CMK (cell line): ENCODE measurements around the gene NHEJ1.

Source experiments
- DNase-seq: peaks from one replicate; pipeline ENCODE4 v3.0.0-alpha.2; 2010; ENCODE audit warnings: low read depth

The NHEJ1 gene

DNA sequence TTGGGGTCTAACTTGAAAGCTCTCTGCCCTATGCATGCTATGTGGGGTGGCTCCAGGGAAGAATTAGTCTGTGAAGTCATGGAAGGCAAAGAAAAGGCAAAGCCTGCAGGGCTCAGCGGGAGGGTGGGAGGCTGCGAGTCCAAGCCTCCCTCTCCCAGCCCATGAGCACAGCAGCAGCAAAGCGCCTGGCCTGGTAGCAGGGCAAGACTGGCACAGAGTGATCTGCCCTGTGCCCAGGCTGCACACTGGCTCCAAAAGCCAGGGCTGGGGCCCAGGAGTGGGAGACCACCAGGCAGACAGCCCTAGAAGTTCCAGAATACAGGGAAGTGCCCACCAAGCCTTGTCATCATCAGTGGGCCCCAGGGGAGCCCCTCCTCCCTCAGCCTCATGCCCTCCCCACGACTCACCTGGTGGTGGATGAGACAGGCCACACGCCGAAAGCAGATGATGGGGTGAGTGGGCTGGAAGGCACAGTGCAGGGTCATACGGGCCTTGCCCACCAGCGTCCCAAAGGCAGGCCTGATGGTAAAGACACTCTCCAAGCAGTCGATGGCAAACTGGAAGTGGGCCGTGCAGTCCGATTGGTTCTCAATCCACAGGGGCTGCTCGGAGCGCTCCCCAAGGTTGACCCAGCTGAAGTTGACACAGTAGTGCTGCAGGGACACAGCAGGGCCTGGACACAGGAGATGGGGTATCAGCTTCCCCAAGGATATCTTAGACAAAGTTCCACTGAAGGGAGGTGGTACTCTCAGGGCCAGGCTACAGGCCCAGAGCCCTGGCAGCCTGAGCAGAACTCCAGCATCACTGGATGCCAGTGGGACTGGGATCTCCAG lies 131.4 kb downstream of the NHEJ1 start:
- DNase-seq = no peak

DNA sequence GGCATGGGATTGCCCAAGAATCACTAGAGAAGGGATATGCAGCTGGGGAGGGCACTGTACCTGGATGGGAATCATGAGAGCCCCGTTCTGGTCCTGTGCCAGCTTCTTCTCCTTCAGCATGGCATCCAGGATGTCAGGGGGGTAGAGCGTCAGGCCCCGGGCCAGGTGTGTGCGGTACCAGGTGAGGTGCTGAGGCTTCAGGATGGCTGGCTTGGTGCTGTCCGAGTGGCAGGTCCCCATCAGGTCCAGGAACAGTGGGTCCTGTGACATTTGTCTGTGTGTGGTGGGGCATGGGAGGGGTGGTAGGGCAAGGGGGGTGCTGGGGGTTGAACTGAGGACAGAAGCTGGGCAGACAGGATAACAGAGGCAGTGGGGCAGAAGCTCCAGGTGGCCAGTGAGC lies 132.5 kb downstream of the NHEJ1 start:
- DNase-seq = no peak

DNA sequence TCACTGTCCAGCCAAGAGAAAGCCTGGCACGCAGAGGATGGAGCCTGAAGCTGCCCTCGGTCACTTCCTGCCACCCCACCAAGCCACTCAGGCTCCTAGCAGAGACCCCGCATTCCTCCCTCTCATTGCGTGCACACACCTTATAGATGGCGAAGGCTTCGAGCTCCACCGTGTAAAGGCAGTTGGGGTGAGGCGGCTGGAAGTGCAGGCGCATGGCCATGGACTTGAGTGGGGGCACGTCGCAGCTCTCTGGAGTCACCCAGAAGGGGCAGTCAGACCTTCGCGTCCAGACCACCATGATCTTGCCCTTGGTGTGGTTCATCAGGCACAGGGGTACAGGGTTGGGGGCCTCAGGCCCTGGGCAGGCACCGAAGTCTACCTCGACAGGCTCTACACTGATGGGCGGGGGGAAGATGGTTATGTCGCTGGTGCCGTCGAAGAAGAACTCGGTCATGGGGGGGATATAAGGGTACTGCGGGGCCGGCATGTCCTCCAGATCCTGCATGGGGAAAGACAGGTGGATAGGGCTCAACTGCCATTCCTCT lies 133.0 kb downstream of the NHEJ1 start:
- no peak for DNase-seq

DNA sequence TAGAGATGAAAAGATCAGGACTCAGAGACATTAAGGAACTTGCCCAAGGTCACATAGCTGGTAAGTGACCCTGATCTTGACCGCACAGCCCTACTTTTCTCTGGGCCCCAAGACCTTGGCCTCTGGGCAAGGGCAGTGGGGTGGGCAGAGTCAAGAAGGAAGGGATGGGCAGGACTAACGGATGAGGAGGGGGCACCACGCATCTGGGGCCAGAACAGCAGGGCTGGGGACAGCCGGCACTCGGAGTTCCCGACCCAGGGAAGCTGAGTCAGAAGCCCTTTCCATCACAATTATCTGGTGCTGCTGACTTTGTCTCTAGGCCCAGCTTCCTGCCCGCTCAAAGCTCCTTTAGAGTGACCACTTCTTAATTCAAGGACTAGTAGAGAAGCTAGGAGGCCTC lies 133.7 kb downstream of the NHEJ1 start:
- DNase-seq = no peak

DNA sequence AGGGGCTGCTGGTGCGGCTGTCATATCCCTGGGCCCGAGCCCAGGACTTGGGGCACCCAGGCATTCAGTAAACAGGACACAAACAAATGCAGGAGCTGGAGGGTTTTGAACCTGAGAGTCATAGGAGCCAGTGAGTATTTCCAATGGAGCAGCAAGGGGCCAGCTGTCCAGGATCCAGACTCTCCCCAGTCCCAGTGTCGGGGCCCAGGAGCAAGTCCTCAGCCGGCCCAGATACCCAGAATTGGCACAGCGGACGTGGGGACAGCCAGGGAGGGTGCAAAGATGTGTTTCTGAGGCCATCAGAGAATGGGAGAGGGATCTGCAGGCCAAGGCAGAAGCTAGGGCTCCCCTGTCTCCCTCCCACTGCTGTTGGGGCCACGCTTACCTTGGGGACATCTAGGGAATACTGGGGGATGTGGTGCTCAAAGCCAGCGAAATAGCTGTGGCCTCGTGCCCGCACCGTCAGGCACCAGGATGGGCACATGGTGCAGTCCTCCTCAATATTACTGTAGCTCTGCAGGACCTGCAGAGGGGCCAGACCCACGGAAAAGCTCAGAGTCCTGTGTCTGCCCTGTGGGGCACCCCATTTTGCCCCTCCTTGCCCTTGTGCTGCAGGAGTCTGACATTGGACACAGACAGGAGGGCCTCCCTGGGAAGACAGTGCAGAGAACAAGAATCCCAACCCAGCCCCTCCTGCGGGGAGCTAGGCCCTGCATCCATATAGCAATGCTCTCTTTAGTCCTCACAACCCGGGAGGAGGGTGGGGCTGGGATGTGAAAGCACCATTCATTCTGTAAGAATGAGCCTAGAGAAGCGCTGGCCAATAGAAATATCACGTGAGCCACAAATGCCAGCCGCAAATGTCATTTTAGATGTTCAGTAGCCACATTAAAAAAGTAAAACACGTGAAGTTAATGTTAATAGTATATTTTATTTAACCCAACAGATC lies 134.7 kb downstream of the NHEJ1 start:
- DNase-seq = no peak
